ENCODE results near the gene HOXD11. TPM values are rescaled to one million over a fixed set of nuclear protein-coding genes. Genes with fewer than 3 reads are reported as not detected.
A peak's percentile ranks its signal among the peaks of the same experiment; 100 is the strongest.

The HOXD11 gene
- total RNA-seq, 4 donors from 2014 or later, result 0.88 to 34.6 (median 8.6) TPM; not detected in 1

DNA sequence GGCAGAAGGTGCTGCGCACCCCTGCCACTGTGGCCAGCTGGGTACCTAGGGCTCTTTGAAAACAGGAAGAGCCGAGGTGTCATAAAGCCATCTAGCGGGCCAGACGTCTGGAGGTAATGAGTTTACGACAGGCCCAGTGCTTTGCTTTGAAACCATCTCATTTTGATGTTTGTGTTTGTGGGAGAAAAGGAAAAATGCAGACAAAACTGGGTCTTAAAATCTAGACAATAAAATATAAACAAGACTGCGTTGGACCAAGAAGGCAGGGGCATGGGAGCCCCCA is 18.6 kb downstream of the HOXD11 start:
- H3K4me1 ChIP-seq, result no peaks in the 10 kb centered on the region
- peak overlapping the region; percentile 98 to 99 for H3K27ac ChIP-seq
- no peaks in the 10 kb centered on the region for H3K36me3 ChIP-seq
- TF ChIP-seq CTCF (IDR thresholded peaks at IDR 0.05), result no peak
- no peak for TF ChIP-seq POLR2A (IDR thresholded peaks at IDR 0.05)
- H3K4me3 ChIP-seq, result peak overlapping the region in 1 of 2 donors; percentile 51
- H3K27me3 ChIP-seq, result no peaks in the 10 kb centered on the region
- H3K9me3 ChIP-seq, result no peaks in the 10 kb centered on the region
- intact Hi-C loops (cut with DNase I; ENCODE audit: low total_unique reads), result loop anchor here (5.0 to 10.0 kb wide), 3 partner anchors 512 to 1139 kb away; partner anchors contain the start of gene NFE2L2
- DNase-seq, result no peak

DNA sequence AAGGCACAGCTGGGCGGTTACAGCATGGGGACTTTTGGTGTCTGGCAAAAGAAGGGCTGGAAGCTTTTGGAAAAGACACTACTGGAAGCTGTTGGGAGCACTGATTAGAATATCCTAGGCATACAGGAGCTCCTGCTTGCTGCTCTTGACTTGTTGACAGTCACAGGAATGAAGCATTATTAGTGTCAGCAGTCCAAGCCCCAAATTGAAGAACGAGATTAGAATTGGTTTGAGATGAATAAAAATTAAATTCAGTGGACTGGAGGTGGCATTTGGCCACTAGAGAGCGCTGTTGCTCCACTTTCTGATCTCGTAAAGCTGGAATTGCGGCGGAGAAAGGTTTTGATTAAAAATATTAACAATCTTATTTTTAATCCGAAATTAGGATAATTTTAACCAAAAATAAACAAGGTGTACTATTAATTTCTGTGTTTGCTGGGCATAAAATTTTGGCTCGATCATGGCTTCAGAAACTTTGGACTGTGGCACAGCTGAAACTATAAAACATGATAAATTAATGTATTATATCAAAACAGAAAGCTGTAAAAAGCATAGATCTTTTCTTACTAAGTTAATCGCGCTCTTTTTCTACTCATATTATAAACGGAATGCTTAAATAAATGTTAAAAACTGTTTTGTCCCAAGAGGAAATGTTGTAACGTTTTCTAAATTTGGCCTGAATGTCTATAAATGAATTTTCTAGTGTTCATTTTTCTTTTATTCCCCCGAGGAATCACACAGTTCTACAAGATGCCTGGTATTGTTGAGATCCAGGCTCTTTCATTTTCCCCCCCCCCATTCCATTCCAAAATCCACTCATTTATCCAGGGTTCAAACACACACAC is 20.1 kb downstream of the HOXD11 start:
- peak overlapping the region; percentile 15 to 16 for H3K4me3 ChIP-seq
- DNase-seq, result peak; percentile 81 to 88
- H3K4me1 ChIP-seq, result no peaks in the 10 kb centered on the region

GRCh38 chr2:176127774-176128072 is 20.6 kb downstream of the HOXD11 start:
- H3K27ac ChIP-seq, result peak overlapping the region; percentile 98 to 99
- no peak for DNase-seq
- H3K36me3 ChIP-seq, result no peaks in the 10 kb centered on the region
- H3K4me3 ChIP-seq, result peak overlapping the region; percentile 62 to 78
- intact Hi-C loops (cut with DNase I; ENCODE audit: low total_unique reads), result loop anchor here (5.0 to 10.0 kb wide), 3 partner anchors 510 to 1137 kb away; partner anchors contain the start of gene NFE2L2
- H3K27me3 ChIP-seq, result no peaks in the 10 kb centered on the region
- no peaks in the 10 kb centered on the region for H3K4me1 ChIP-seq
- no peaks in the 10 kb centered on the region for H3K9me3 ChIP-seq
- peak in 1 of 4 experiments; percentile 3 for TF ChIP-seq CTCF (IDR thresholded peaks at IDR 0.05)
- no peak for TF ChIP-seq POLR2A (IDR thresholded peaks at IDR 0.05)

More for the DNA sequence above, 20.1 kb downstream of the HOXD11 start:
- intact Hi-C loops (cut with DNase I; ENCODE audit: low total_unique reads), result loop anchor here (5.0 to 10.0 kb wide), 3 partner anchors 510 to 1138 kb away; partner anchors contain the start of gene NFE2L2
- Histone ChIP-seq H3K36me3 (no peaks in the 10 kb centered on the region), H3K27me3 (no peaks in the 10 kb centered on the region), H3K27ac (peak overlapping the region; percentile 98 to 99), H3K9me3 (no peaks in the 10 kb centered on the region)
- peak; percentile 84 to 95 (median 89) for TF ChIP-seq CTCF (IDR thresholded peaks at IDR 0.05)
- TF ChIP-seq POLR2A (IDR thresholded peaks at IDR 0.05), result peak; percentile 19 to 30

DNA sequence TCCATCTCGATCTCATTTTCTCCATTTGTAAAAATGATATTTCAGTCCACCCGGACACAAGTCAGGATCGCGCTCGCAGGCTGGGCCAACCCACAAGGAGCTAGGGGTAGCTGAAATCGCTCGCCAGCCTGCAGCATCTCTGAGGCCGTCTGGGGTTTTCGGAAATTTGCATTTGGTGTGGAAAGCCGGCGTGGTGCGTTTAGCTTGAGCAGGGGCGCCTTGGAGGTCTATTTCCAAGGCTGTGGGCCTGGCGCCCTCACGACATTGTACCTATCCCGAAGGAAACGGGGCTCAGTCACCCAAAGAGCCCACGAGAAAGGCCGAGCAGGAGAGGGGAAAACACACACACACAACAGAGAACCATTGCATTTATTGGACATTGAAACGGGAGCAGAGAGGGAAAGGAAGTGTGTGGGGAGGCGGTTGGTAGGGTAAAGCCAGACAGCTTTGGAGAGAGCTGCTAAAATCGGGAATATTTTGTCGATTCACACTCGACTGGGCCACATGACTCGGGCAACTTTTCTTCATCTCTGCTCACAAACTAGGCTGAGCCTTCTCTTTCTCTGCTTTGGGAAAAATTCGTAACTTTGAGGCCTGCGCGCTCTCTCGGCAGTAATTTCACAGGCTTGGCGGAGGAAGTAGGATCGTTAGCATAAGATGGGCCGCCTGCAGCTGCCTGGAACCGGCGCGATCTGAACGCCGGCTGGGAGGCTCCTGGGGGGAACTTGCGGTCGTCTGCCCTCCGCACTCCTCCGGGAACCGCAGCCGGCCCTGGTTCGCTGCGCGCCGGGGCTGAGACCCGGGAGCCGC is 21.3 kb downstream of the HOXD11 start:
- H3K4me1 ChIP-seq, result no peaks in the 10 kb centered on the region
- TF ChIP-seq CTCF (IDR thresholded peaks at IDR 0.05), result no peak
- TF ChIP-seq POLR2A (IDR thresholded peaks at IDR 0.05), result no peak
- no peaks in the 10 kb centered on the region for H3K27me3 ChIP-seq
- no peaks in the 10 kb centered on the region for H3K36me3 ChIP-seq
- H3K4me3 ChIP-seq, result peak overlapping the region; percentile 62 to 78
- intact Hi-C loops (cut with DNase I; ENCODE audit: low total_unique reads), result loop anchor here (5.0 to 10.0 kb wide), 3 partner anchors 509 to 1136 kb away; partner anchors contain the start of gene NFE2L2
- peak; percentile 48 to 53 for DNase-seq
- peak overlapping the region; percentile 98 to 99 for H3K27ac ChIP-seq
- H3K9me3 ChIP-seq, result no peaks in the 10 kb centered on the region
